Measurements from ENCODE around the gene USP35. TPM values are rescaled to one million over a fixed set of nuclear protein-coding genes. Genes with fewer than 3 reads are reported as not detected.

USP35 gene
- polyA plus RNA-seq, 2 of the 4 experiments (the other 2 are of a cell fraction) = 3.8 to 5.8 TPM

GRCh38 chr11:78212586-78213371 lies 24.1 kb downstream of the USP35 start:
- CTCF ChIA-PET = interaction anchor here (1.0 kb wide), 1 partner anchor 63 kb away, joined by 3 read pairs; no protein-coding TSS in a partner anchor

GRCh38 chr11:78213526-78214330 lies 25.0 kb downstream of the USP35 start:
- TF ChIP-seq FOSL2 (IDR thresholded peaks at IDR 0.05) (no peak), FOSL2 (CRISPR knock-in tag; IDR thresholded peaks at IDR 0.05) (no peak), EHMT2 (IDR thresholded peaks at IDR 0.05; ENCODE audit: low read depth) (no peak), ATOH8 (CRISPR knock-in tag; IDR thresholded peaks at IDR 0.05; ENCODE audit: low read depth) (no peak), NPAS2 (CRISPR knock-in tag; IDR thresholded peaks at IDR 0.05; ENCODE audit: borderline replicate concordance) (no peak)
- H3K4me1 ChIP-seq = no peaks in the 10 kb centered on the region
- no peak for DNase-seq (ENCODE audit: low read depth in 1 of 2, low spot score in 1 of 2)
- H3K9me3 ChIP-seq = no peaks in the 10 kb centered on the region
- no peak overlapping the region for H3K4me3 ChIP-seq
- 96% methylated on average over 8 of the region's 8 CpGs for WGBS (ENCODE audit: missing lambda C conversion rate)
- H3K4me2 ChIP-seq = no peak overlapping the region
- no peak for FAIRE-seq
- CTCF ChIA-PET = interaction anchor here (0.7 to 1.0 kb wide), 3 partner anchors 26 to 70 kb away, joined by 3 to 6 read pairs (median 3); no protein-coding TSS in a partner anchor
- no peak overlapping the region for H3K27ac ChIP-seq
- no peak for ATAC-seq
- POLR2A ChIA-PET = no interaction called here

More at GRCh38 chr11:78212586-78213371, 24.1 kb downstream of the USP35 start:
- H3K9me3 ChIP-seq = no peaks in the 10 kb centered on the region
- no peak overlapping the region for H3K4me2 ChIP-seq
- H3K4me3 ChIP-seq = no peak overlapping the region
- DNase-seq (ENCODE audit: low read depth in 1 of 2, low spot score in 1 of 2) (no peak), FAIRE-seq (no peak), ATAC-seq (no peak)
- TF ChIP-seq USF2 (IDR thresholded peaks at IDR 0.05) = no peak
- WGBS (ENCODE audit: missing lambda C conversion rate) = 81% methylated on average over 11 of the region's 11 CpGs
- POLR2A ChIA-PET = no interaction called here
- no peak overlapping the region for H3K27ac ChIP-seq
- no peaks in the 10 kb centered on the region for H3K4me1 ChIP-seq

- FAIRE-seq (no peak), DNase-seq (ENCODE audit: low read depth in 1 of 2, low spot score in 1 of 2) (no peak), ATAC-seq (no peak)
- Histone ChIP-seq H3K4me3 (no peak overlapping the region), H3K4me2 (no peak overlapping the region), H3K4me1 (no peaks in the 10 kb centered on the region), H3K9me3 (no peaks in the 10 kb centered on the region), H3K27ac (no peak overlapping the region)
- ChIA-PET CTCF (interaction anchor here (0.7 kb wide), 1 partner anchor 25 kb away, joined by 6 read pairs; no protein-coding TSS in a partner anchor), POLR2A (no interaction called here)
- 85% methylated on average over 12 of the region's 12 CpGs for WGBS (ENCODE audit: missing lambda C conversion rate)
- TF ChIP-seq ESRRA (IDR thresholded peaks at IDR 0.05; ENCODE audit: borderline replicate concordance, low read length) (no peak), FOSL2 (IDR thresholded peaks at IDR 0.05) (no peak), FOSL2 (CRISPR knock-in tag; IDR thresholded peaks at IDR 0.05) (no peak), ZNF302 (CRISPR knock-in tag; IDR thresholded peaks at IDR 0.05) (no peak), CHD2 (IDR thresholded peaks at IDR 0.05; ENCODE audit: low read length, partially characterized antibody) (no peak), MAX (IDR thresholded peaks at IDR 0.05) (no peak), PBX3 (IDR thresholded peaks at IDR 0.05) (no peak), SMC3 (IDR thresholded peaks at IDR 0.05) (no peak), E2F6 (IDR thresholded peaks at IDR 0.05; ENCODE audit: borderline replicate concordance, low read depth) (no peak), HES2 (IDR thresholded peaks at IDR 0.05) (no peak), HOXA7 (CRISPR knock-in tag; IDR thresholded peaks at IDR 0.05) (no peak), EHMT2 (IDR thresholded peaks at IDR 0.05; ENCODE audit: low read depth) (no peak), RAD21 (conservative IDR thresholded peaks at IDR 0.05 in 1 of 2, IDR thresholded peaks at IDR 0.05 in 1 of 2) (no peak)
These were observed 25.8 kb downstream of the USP35 start for GRCh38 chr11:78214331-78215194.

Measured in A549 (cell line).